Panc1 (cell line): ENCODE results near the gene COL6A1. TPM values are rescaled to one million over a fixed set of nuclear protein-coding genes. Genes with fewer than 3 reads are reported as not detected.

Experiments
- ATAC-seq: fragments of 200-7000 bp; cut with Tn5 transposase; 2 replicates; pipeline ENCODE4 v1.9.1; 2020; ENCODE audit warnings: mild to moderate bottlenecking, moderate library complexity
- BruUV-seq: library from RNA; stranded (reverse); fragments of 400-500 nt; replicated peaks from 2 replicates; lab custom pipeline; 2021; lab: Mats Ljungman, UMichigan
- CTCF ChIA-PET: fragments of 300-600 bp; sonication (Branson Sonifier 250); formaldehyde crosslinking; loops from one replicate; lab custom pipeline; 2022; ENCODE audit warnings: antibody characterized with exemption; lab: Charles Lee
- POLR2A ChIA-PET: fragments of 300-600 bp; sonication (Branson Sonifier 250); formaldehyde crosslinking; loops from one replicate; lab custom pipeline; 2022; ENCODE audit warnings: antibody characterized with exemption; lab: Charles Lee
- DNase-seq: peaks from one replicate; pipeline ENCODE4 v3.0.0-alpha.2; 2010; ENCODE audit warnings: low read depth, low spot score
- H3K27ac ChIP-seq: 2 replicates; pipeline ENCODE4 v1.5.1; 2011; ENCODE audit warnings: mild to moderate bottlenecking, low read length, inconsistent platforms
- H3K27me3 ChIP-seq: fragments of 200-500 bp; sonication (Bioruptor generic); 2 replicates; pipeline ENCODE4 v1.6.0; 2014; ENCODE audit warnings: low read length, inconsistent platforms; ENCODE audit not compliant: control insufficient read depth, insufficient read depth
- H3K36me3 ChIP-seq: fragments of 200-500 bp; sonication (Bioruptor generic); 2 replicates; pipeline ENCODE4 v1.5.1; 2014; ENCODE audit warnings: inconsistent platforms, mild to moderate bottlenecking, low read length, moderate library complexity; ENCODE audit not compliant: control insufficient read depth, insufficient read depth
- H3K4me1 ChIP-seq: 2 replicates; pipeline ENCODE4 v1.5.1; 2011; ENCODE audit warnings: inconsistent platforms, mild to moderate bottlenecking, low read length, moderate library complexity; ENCODE audit not compliant: control insufficient read depth, insufficient read depth
- H3K4me3 ChIP-seq, 2 experiments: 2 replicates each; pipeline ENCODE4 v1.5.1; 2011 to 2012; ENCODE audit warnings: low read depth in 2 of 2, low read length in 2 of 2, mild to moderate bottlenecking in 2 of 2, inconsistent platforms in 1 of 2, moderate library complexity in 1 of 2
- H3K9me3 ChIP-seq: fragments of 200-500 bp; sonication (Bioruptor generic); 2 replicates; pipeline ENCODE4 v1.5.1; 2014; ENCODE audit warnings: low read depth, mild to moderate bottlenecking, inconsistent platforms, low read length, moderate library complexity; ENCODE audit not compliant: control insufficient read depth, insufficient read depth
- POLR2AphosphoS5 ChIP-seq: IDR thresholded peaks from 2 replicates; pipeline ENCODE4 v1.6.1; 2012; ENCODE audit warnings: mild to moderate bottlenecking, low read depth, low read length, moderate library complexity
- SIN3A ChIP-seq: IDR thresholded peaks from 2 replicates; pipeline ENCODE4 v1.6.1; 2012; ENCODE audit warnings: low read depth, mild to moderate bottlenecking, low read length, moderate library complexity, borderline replicate concordance; ENCODE audit not compliant: insufficient read depth
- TCF7L2 ChIP-seq: IDR thresholded peaks from 2 replicates; pipeline ENCODE4 v1.6.1; 2011; ENCODE audit warnings: mild to moderate bottlenecking, low read depth, low read length, inconsistent platforms
- in situ Hi-C: cut with HindIII; loops from 2 replicates; pipeline ENCODE4 v1.10.0; 2016; ENCODE audit warnings: low sequenced_read_pairs, low pct_unique_long_range_greater_than_20kb
- intact Hi-C: fragments of 100-400 bp; cut with micrococcal nuclease; formaldehyde crosslinking; loops from one replicate; pipeline ENCODE4 v1.10.0; 2022; ENCODE audit not compliant: unreplicated experiment
- total RNA-seq: library from RNA; stranded (reverse); gene quantifications from one replicate; pipeline ENCODE4 v1.2.1, GENCODE V29; 2021; ENCODE audit not compliant: unreplicated experiment
- TF ChIP-seq, protein P1 (sequence below): fragments of 450-650 bp; IDR thresholded peaks from 2 replicates; pipeline ENCODE4 v1.5.1; 2017; ENCODE audit warnings: mild to moderate bottlenecking
- TF ChIP-seq, protein P2 (sequence below), 2 experiments: IDR thresholded peaks; 2 replicates each; pipeline ENCODE4 v1.6.1; 2011 to 2012; ENCODE audit warnings: low read depth in 2 of 2, control low read depth in 1 of 2, low read length in 1 of 2, mild to moderate bottlenecking in 1 of 2, moderate library complexity in 1 of 2; ENCODE audit not compliant: insufficient read depth in 1 of 2

COL6A1 gene
- total RNA-seq, 1 experiment from 2014 or later: 34.2 TPM

DNA sequence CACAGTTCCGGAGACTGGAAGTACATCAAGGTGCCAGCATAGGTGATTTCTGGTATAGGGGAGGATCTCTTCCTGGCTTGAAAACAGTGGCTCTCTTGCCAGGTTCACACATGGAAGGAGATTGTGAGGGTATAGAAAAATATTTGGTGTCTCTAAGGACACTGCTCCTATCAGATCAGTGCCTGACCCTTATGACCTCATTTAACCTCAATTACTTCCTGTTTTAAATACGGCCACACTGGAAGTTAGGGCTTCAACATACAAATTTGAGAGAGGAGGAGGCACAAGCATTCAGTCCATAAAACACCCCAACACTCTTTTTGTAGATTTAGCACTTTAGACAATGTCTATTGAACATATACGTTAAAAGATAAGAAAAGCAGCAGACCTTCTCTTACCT lies 37.0 kb downstream of the COL6A1 start:
- no peaks in the 10 kb centered on the region for H3K36me3 ChIP-seq
- no peak for TF ChIP-seq POLR2AphosphoS5
- TF ChIP-seq SIN3A: no peak
- TF ChIP-seq, protein P1, sequence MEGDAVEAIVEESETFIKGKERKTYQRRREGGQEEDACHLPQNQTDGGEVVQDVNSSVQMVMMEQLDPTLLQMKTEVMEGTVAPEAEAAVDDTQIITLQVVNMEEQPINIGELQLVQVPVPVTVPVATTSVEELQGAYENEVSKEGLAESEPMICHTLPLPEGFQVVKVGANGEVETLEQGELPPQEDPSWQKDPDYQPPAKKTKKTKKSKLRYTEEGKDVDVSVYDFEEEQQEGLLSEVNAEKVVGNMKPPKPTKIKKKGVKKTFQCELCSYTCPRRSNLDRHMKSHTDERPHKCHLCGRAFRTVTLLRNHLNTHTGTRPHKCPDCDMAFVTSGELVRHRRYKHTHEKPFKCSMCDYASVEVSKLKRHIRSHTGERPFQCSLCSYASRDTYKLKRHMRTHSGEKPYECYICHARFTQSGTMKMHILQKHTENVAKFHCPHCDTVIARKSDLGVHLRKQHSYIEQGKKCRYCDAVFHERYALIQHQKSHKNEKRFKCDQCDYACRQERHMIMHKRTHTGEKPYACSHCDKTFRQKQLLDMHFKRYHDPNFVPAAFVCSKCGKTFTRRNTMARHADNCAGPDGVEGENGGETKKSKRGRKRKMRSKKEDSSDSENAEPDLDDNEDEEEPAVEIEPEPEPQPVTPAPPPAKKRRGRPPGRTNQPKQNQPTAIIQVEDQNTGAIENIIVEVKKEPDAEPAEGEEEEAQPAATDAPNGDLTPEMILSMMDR: no peak
- TF ChIP-seq, protein P2, sequence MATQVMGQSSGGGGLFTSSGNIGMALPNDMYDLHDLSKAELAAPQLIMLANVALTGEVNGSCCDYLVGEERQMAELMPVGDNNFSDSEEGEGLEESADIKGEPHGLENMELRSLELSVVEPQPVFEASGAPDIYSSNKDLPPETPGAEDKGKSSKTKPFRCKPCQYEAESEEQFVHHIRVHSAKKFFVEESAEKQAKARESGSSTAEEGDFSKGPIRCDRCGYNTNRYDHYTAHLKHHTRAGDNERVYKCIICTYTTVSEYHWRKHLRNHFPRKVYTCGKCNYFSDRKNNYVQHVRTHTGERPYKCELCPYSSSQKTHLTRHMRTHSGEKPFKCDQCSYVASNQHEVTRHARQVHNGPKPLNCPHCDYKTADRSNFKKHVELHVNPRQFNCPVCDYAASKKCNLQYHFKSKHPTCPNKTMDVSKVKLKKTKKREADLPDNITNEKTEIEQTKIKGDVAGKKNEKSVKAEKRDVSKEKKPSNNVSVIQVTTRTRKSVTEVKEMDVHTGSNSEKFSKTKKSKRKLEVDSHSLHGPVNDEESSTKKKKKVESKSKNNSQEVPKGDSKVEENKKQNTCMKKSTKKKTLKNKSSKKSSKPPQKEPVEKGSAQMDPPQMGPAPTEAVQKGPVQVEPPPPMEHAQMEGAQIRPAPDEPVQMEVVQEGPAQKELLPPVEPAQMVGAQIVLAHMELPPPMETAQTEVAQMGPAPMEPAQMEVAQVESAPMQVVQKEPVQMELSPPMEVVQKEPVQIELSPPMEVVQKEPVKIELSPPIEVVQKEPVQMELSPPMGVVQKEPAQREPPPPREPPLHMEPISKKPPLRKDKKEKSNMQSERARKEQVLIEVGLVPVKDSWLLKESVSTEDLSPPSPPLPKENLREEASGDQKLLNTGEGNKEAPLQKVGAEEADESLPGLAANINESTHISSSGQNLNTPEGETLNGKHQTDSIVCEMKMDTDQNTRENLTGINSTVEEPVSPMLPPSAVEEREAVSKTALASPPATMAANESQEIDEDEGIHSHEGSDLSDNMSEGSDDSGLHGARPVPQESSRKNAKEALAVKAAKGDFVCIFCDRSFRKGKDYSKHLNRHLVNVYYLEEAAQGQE (IDR thresholded peaks at IDR 0.05; ENCODE audit: insufficient read depth in 1 of 2, low read depth in 2 of 2, low read length in 1 of 2): no peak
- no peak for TF ChIP-seq TCF7L2
- no TSS peak for BruUV-seq

GRCh38 chr21:46020581-46020980 lies 39.0 kb downstream of the COL6A1 start:
- Histone ChIP-seq H3K27ac (no peak overlapping the region), H3K27me3 (peaks cover 2% of the 10 kb centered on the region; the same call in 1 of the 2 replicates), H3K4me3 (no peak overlapping the region), H3K4me1 (no peaks in the 10 kb centered on the region), H3K9me3 (no peaks in the 10 kb centered on the region), H3K36me3 (no peaks in the 10 kb centered on the region)
- CTCF ChIA-PET: no interaction called here
- no TSS peak for BruUV-seq
- DNase-seq: no peak
- intact Hi-C loops: no loop called here
- in situ Hi-C loops: no loop called here
- TF ChIP-seq, protein P1: no peak
- TF ChIP-seq TCF7L2 (no peak), POLR2AphosphoS5 (no peak), SIN3A (no peak)
- TF ChIP-seq, protein P2 (IDR thresholded peaks at IDR 0.05; ENCODE audit: insufficient read depth in 1 of 2, low read depth in 2 of 2, low read length in 1 of 2): no peak
- POLR2A ChIA-PET: no interaction called here
- ATAC-seq: no peak

More for the DNA sequence above, 37.0 kb downstream of the COL6A1 start:
- H3K4me1 ChIP-seq: no peaks in the 10 kb centered on the region
- ATAC-seq (no peak), DNase-seq (no peak)
- intact Hi-C loops: no loop called here
- ChIA-PET POLR2A (no interaction called here), CTCF (no interaction called here)
- H3K27me3 ChIP-seq: peaks cover 2% of the 10 kb centered on the region
- H3K9me3 ChIP-seq: no peaks in the 10 kb centered on the region
- in situ Hi-C loops: no loop called here
- H3K4me3 ChIP-seq: no peak overlapping the region
- H3K27ac ChIP-seq: no peak overlapping the region
